Mucosa of rectum (tissue), 2 donors: ENCODE results near the gene KRTAP5-9.

Experiments
- H3K27ac ChIP-seq, 2 donors: one replicate each; pipeline ENCODE4 v1.7.0; 2013; ENCODE audit warnings: inconsistent platforms in 2 of 2, low read depth in 2 of 2, low read length in 2 of 2
- H3K27me3 ChIP-seq, 2 donors: one replicate each; pipeline ENCODE4 v1.7.0; 2013; ENCODE audit warnings: low read length in 2 of 2; ENCODE audit not compliant: control insufficient read depth in 2 of 2, insufficient read depth in 2 of 2
- H3K36me3 ChIP-seq, 2 donors: one replicate each; pipeline ENCODE4 v1.7.0; 2013; ENCODE audit warnings: low read length in 2 of 2; ENCODE audit not compliant: control insufficient read depth in 2 of 2, insufficient read depth in 2 of 2
- H3K4me1 ChIP-seq, 2 donors: one replicate each; pipeline ENCODE4 v1.7.0; 2013; ENCODE audit warnings: low read length in 2 of 2, mild to moderate bottlenecking in 1 of 2; ENCODE audit not compliant: control insufficient read depth in 2 of 2, insufficient read depth in 2 of 2
- H3K4me3 ChIP-seq, 2 donors: one replicate each; pipeline ENCODE4 v1.7.0; 2013; ENCODE audit warnings: low read length in 2 of 2
- H3K9ac ChIP-seq, 2 donors: one replicate each; pipeline ENCODE4 v1.7.0; 2013; ENCODE audit warnings: low read length in 2 of 2, low read depth in 1 of 2, mild to moderate bottlenecking in 1 of 2
- H3K9me3 ChIP-seq, 2 donors: one replicate each; pipeline ENCODE4 v1.7.0; 2013; ENCODE audit warnings: low read length in 2 of 2; ENCODE audit not compliant: control insufficient read depth in 2 of 2
- donor health status: healthy.
- donor health status: Normal muscosa, but diverticular disease.

Gene KRTAP5-9

DNA sequence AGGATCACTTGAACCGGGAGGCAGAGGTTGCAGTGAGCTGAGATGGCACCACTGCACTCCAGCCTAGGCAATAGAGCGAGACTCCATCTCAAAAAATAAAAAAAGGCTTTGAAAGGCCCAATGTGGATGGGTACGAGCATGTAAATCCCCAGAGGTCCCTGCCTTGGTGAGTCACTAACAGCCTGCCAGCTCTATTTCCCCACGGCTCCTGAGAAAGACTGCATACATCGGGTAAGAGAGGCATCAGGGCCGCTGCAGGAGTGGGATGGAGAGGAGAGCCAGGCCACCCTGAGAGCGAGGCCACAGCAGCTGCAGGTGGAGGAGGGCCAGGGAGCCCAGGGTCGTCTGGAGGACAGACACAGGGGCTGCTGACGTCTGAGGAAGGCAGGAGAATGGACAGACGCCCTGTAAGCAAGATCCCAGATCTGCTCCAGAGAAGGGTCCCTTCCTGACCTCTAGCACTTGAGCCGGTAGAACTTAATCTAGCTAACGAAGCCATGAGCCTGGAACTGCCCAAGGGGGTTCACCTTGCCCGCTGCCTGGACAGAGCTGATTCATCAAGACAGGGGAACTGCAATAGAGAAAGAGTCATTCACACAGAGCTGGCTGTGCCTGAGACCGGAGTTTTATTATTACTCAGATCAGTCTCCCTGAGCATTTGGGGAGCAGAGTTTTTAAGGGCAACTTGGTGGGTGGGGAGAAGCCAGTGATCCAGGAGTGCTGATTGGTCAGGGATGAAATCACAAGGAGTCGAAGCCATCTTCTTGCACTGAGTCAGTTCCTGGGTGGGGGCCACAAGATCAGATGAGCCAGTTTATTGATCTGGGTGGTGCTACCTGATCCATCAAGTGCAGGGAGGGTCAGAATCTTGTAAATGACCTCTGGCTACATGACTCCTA, 5.1 kb upstream of the KRTAP5-9 start:
- H3K9ac ChIP-seq, result no peak overlapping the region
- no peaks in the 10 kb centered on the region for H3K27me3 ChIP-seq
- H3K36me3 ChIP-seq, result no peaks in the 10 kb centered on the region
- H3K4me1 ChIP-seq, result no peaks in the 10 kb centered on the region
- no peaks in the 10 kb centered on the region for H3K9me3 ChIP-seq
- H3K27ac ChIP-seq, result no peak overlapping the region
- no peak overlapping the region for H3K4me3 ChIP-seq

DNA sequence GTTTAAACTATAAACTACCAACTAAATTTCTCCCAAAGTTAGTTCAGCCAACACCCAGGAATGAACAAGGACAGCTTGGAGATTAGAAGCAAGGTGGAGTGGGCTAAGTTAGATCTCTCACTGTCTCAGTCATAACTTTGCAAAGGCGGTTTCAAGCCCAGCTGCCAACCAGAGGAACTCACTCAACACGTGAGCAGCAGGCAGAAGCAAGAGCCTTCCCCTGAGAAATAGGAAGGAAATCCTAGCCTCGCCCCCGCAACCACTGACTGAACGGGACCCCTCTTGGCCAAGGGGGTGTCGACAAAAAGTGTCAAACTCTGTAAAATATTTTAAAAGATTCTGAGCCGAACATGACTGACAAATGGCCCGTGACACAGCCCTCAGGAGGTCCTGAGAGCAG, 4.4 kb upstream of the KRTAP5-9 start:
- Histone ChIP-seq H3K27ac (no peak overlapping the region), H3K27me3 (no peaks in the 10 kb centered on the region), H3K36me3 (no peaks in the 10 kb centered on the region), H3K9ac (no peak overlapping the region), H3K4me1 (no peaks in the 10 kb centered on the region), H3K4me3 (no peak overlapping the region), H3K9me3 (no peaks in the 10 kb centered on the region)

DNA sequence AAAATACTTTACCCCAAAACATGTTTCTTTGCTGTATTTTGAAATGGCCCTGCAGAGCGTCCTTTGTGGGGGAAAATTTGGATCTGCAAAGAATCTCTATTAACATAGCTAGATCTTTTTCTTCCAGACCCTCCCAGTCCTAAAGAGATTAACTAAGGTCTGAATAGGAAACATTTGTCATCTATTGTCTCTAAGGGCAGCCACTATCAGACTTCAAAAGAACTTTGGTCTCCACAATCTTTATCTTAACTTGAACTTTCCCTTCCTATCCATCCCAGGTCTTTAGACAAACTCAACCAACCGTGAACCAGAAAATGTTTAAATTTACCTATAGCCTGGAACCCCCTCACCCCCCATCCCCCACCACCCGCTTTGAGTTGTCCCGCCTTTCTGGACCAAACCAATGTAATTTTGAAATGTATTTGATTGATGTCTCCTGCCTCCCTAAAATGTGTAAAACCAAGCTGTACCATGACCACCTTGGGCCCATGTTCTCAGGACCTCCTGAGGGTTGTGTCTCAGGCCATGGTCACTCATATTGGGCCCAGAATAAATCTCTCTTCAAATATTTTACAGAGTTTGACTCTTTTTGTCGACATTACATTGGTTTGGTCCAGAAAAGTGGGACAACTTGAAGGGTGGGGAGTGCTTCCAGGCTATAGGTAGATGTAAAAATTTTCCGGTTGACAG, 3.5 kb upstream of the KRTAP5-9 start:
- H3K27me3 ChIP-seq, result no peaks in the 10 kb centered on the region
- no peak overlapping the region for H3K4me3 ChIP-seq
- H3K36me3 ChIP-seq, result no peaks in the 10 kb centered on the region
- no peak overlapping the region for H3K27ac ChIP-seq
- H3K9me3 ChIP-seq, result no peaks in the 10 kb centered on the region
- H3K4me1 ChIP-seq, result no peaks in the 10 kb centered on the region
- H3K9ac ChIP-seq, result no peak overlapping the region

DNA sequence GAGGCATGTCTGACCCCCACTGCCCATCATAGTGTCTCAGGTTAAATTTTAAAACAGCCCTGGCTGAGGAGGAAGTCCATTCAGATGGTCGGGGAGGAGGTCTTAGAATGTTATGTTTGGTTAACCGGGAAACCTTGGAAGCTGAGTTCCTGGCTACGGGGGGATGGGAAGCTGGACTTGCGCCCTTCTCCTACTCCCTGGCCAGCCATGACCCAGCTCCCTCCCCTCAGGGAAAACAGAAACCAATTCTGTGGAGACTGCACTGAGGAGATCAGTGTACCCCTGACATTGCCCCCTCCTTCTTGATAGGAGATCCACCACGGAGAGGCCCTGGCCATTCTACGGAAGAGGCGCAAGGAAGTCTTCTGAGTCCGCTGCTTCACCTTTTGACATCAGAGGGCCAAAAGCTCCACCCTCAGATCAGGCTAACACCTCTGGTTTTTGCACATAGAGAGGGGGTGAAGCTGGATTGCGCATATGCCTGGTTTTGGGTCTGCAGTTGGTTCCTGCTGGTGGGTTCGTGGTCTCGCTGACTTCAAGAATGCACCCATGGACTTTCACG, 2.7 kb upstream of the KRTAP5-9 start:
- H3K27me3 ChIP-seq, result no peaks in the 10 kb centered on the region
- no peak overlapping the region for H3K4me3 ChIP-seq
- no peaks in the 10 kb centered on the region for H3K4me1 ChIP-seq
- H3K9me3 ChIP-seq, result no peaks in the 10 kb centered on the region
- H3K9ac ChIP-seq, result no peak overlapping the region
- no peak overlapping the region for H3K27ac ChIP-seq
- no peaks in the 10 kb centered on the region for H3K36me3 ChIP-seq

DNA sequence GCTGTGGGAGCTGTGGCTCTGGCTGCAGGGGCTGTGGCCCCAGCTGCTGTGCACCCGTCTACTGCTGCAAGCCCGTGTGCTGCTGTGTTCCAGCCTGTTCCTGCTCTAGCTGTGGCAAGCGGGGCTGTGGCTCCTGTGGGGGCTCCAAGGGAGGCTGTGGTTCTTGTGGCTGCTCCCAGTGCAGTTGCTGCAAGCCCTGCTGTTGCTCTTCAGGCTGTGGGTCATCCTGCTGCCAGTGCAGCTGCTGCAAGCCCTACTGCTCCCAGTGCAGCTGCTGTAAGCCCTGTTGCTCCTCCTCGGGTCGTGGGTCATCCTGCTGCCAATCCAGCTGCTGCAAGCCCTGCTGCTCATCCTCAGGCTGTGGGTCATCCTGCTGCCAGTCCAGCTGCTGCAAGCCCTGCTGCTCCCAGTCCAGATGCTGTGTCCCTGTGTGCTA, 514 bp downstream of the KRTAP5-9 start:
- no peaks in the 10 kb centered on the region for H3K36me3 ChIP-seq
- no peak overlapping the region for H3K27ac ChIP-seq
- no peaks in the 10 kb centered on the region for H3K27me3 ChIP-seq
- H3K9me3 ChIP-seq, result no peaks in the 10 kb centered on the region
- H3K9ac ChIP-seq, result no peak overlapping the region
- H3K4me3 ChIP-seq, result no peak overlapping the region
- no peaks in the 10 kb centered on the region for H3K4me1 ChIP-seq

DNA sequence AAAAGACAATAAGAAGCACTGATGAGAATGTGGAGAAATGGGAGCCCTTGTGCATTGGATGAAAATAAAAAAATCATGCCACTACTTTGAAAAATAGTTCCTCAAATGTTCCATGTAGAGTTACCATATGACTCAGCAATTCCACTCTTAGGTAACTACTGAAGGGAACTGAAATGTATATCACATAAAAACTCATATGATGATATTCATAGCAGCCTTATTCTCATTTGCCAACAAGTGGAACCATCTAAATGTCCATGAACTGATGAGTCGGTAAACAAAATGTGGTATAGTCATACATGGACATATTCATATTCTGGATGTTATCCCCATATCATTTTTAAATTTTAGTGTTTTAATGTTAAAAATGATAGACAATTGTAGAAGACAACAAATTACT, 3.5 kb downstream of the KRTAP5-9 start:
- Histone ChIP-seq H3K27me3 (no peaks in the 10 kb centered on the region), H3K9me3 (no peaks in the 10 kb centered on the region), H3K27ac (no peak overlapping the region)

DNA sequence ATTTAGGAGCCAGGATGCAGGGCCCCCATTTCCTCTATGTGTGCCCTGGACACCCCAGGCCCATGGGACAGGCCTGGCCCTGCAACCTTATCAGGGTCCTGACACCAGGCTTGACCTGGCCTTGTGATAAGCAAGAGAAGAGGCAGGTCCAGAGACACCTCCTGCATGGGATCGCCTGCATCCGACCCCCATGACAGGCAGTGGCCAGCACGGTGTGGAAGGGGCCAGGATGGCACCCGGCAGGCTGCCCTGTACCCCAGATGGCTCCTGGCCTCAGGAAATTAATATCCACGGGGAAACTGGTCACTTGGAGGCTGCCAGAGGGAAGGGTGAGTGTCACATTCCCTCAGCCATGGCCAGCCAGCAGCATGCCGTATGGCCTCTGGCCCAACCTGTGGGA, 6.8 kb downstream of the KRTAP5-9 start:
- no peak overlapping the region for H3K9ac ChIP-seq
- H3K27me3 ChIP-seq, result no peaks in the 10 kb centered on the region
- H3K27ac ChIP-seq, result no peak overlapping the region
- no peaks in the 10 kb centered on the region for H3K4me1 ChIP-seq
- H3K36me3 ChIP-seq, result no peaks in the 10 kb centered on the region
- no peaks in the 10 kb centered on the region for H3K9me3 ChIP-seq
- H3K4me3 ChIP-seq, result no peak overlapping the region

More for the DNA sequence above, 3.5 kb downstream of the KRTAP5-9 start:
- Histone ChIP-seq H3K4me1 (no peaks in the 10 kb centered on the region), H3K9ac (no peak overlapping the region), H3K4me3 (no peak overlapping the region), H3K36me3 (no peaks in the 10 kb centered on the region)

DNA sequence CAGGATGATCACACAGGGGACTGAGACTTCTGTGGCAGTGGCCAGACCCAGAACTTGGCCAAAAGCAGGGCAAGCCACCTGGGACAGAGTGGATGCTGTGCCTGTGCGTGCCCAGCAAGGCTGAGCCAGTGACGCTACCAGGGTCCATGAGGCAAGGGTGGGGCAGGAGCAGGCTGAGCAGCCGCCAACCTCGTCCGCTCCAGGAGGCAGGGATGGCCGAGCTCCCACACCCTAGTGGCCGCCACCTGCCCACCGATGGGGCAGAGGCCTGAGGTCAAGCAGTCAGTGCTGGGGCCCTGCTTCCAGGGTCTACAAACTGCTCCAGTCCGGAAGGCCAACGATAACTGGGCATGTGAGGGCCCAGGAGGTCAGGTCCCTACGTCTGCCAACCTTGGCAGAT, 7.3 kb downstream of the KRTAP5-9 start:
- Histone ChIP-seq H3K4me3 (no peak overlapping the region), H3K27me3 (no peaks in the 10 kb centered on the region), H3K9ac (no peak overlapping the region), H3K27ac (no peak overlapping the region), H3K36me3 (no peaks in the 10 kb centered on the region), H3K9me3 (no peaks in the 10 kb centered on the region), H3K4me1 (no peaks in the 10 kb centered on the region)

DNA sequence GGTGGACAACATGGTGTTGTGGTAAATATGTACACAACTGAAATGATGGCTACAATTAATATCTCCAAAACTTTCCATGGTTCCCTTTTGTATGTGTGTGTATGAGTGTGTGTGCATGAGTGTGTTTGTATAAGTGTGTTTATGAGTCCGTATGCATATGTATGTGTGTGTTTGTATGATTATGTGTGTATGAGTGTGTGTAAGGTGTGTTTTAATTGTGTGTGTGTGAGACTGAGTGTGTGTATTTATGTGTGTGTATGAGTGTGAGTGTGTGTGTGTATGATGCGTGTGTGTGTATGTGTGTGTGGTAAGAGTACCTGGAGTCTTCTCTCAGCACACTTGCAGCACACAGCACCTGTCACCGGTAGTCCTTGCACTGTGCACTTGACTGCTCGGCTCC, 7.8 kb downstream of the KRTAP5-9 start:
- Histone ChIP-seq H3K9ac (no peak overlapping the region), H3K4me1 (no peaks in the 10 kb centered on the region), H3K27ac (no peak overlapping the region), H3K9me3 (no peaks in the 10 kb centered on the region), H3K4me3 (no peak overlapping the region), H3K27me3 (no peaks in the 10 kb centered on the region), H3K36me3 (no peaks in the 10 kb centered on the region)

DNA sequence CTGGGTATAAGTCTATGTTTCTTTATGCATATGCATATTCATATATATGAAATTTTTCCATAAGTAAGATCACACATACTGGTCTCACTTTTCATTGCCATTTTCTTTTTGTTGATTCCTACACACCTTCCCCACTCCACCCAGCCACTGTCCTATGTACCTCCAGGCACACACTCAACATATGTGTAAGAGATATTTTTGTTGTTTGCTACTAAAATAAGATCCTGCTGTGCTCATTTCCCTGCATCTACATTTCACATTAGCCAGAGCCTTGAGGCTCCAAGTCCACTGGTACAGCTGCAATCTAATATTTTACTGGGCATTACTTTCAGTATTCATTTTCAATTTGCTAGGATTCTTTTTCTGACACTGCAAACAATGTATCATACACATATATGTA, 9.0 kb downstream of the KRTAP5-9 start:
- Histone ChIP-seq H3K27me3 (no peaks in the 10 kb centered on the region), H3K4me1 (no peaks in the 10 kb centered on the region), H3K9ac (no peak overlapping the region), H3K4me3 (no peak overlapping the region), H3K36me3 (no peaks in the 10 kb centered on the region), H3K27ac (no peak overlapping the region), H3K9me3 (peaks cover 0 to 1% of the 10 kb centered on the region in 2 donors)
